Hepatocyte (in vitro differentiated cells): ENCODE results near the gene CPSF3.

Experiments used
- CTCF ChIP-seq: fragments of 200-600 bp; sonication (generic); IDR thresholded peaks from 2 replicates; pipeline ENCODE4 v1.5.1; 2016; ENCODE audit warnings: antibody characterized with exemption, mild to moderate bottlenecking; ENCODE audit not compliant: poor library complexity
- EZH2 ChIP-seq: fragments of 200-600 bp; sonication (generic); IDR thresholded peaks from 2 replicates; pipeline ENCODE4 v1.6.1; 2016; ENCODE audit warnings: antibody characterized with exemption, mild to moderate bottlenecking, borderline replicate concordance
- EZH2phosphoT487 ChIP-seq: fragments of 200-600 bp; sonication (generic); IDR thresholded peaks from one replicate; pipeline ENCODE4 v1.6.1; 2018; ENCODE audit warnings: antibody characterized with exemption, mild to moderate bottlenecking, low read depth, moderate library complexity; ENCODE audit not compliant: unreplicated experiment, severe bottlenecking

DNA sequence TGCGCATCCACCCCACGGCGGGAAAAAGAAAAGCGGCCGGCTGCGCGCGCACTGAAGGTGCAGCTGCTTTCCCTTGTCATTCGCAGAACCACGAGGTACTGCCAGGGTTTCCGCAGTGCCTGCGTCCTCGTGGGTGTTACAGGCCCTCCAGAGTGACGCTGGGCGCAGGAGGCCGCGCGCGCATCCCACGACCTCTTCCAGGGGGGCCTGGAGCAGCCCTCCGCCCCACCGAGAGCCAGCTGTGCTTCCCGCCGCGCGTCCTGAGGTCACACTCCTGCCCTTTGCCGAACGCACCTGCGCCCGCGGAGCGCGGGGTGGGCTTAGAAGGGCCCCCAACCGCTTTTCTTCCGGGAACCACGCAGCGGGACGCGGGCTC lies 50.5 kb downstream of the CPSF3 start:
- no peak for TF ChIP-seq EZH2phosphoT487
- no peak for TF ChIP-seq EZH2
- TF ChIP-seq CTCF: no peak
